ENCODE measurements around the gene FGF22. TPM values are rescaled to one million over a fixed set of nuclear protein-coding genes. Genes with fewer than 3 reads are reported as not detected.
A peak's percentile ranks its signal among the peaks of the same experiment; 100 is the strongest.

FGF22 gene
- total and polyA plus RNA-seq, 10 of the 15 experiments (the other 5 are each of a cell fraction or from before 2014, with no cell fraction given): 0.05 TPM; not detected in 9

- no peak for TF ChIP-seq PRDM15 (CRISPR knock-in tag; IDR thresholded peaks at IDR 0.05)
- TF ChIP-seq SPI1 (IDR thresholded peaks at IDR 0.05; ENCODE audit: borderline replicate concordance, insufficient read depth, low read depth, low read length): no peak
- no peak for TF ChIP-seq FOS (IDR thresholded peaks at IDR 0.05; ENCODE audit: borderline replicate concordance, extremely low read depth, insufficient read length)
- no peak for TF ChIP-seq MAX (IDR thresholded peaks at IDR 0.05; ENCODE audit: low read depth, low read length)
- no peak for TF ChIP-seq CEBPB (IDR thresholded peaks at IDR 0.05; ENCODE audit: borderline replicate concordance in 1 of 2, low read depth in 2 of 2, low read length in 2 of 2)
- TF ChIP-seq REST (IDR thresholded peaks at IDR 0.05; ENCODE audit: low read depth, low read length): no peak
- no peak for TF ChIP-seq USF1 (IDR thresholded peaks at IDR 0.05; ENCODE audit: borderline replicate concordance, extremely low read length, insufficient read depth, low read depth, low read length)
- no peak for TF ChIP-seq ZNF24 (IDR thresholded peaks at IDR 0.05)
- TF ChIP-seq ZNF207 (IDR thresholded peaks at IDR 0.05; ENCODE audit: borderline replicate concordance): no peak
- no peak for TF ChIP-seq CHD2 (IDR thresholded peaks at IDR 0.05; ENCODE audit: borderline replicate concordance, low read depth, low read length)
- TF ChIP-seq HSF1 (IDR thresholded peaks at IDR 0.05; ENCODE audit: low read depth, low read length): no peak
- no peak for TF ChIP-seq BRCA1 (IDR thresholded peaks at IDR 0.05; ENCODE audit: low read depth, low read length)
- TF ChIP-seq FOXM1 (IDR thresholded peaks at IDR 0.05; ENCODE audit: low read depth, low read length): no peak
- no peak for TF ChIP-seq MYC (IDR thresholded peaks at IDR 0.05; ENCODE audit: insufficient read depth, insufficient read length, insufficient replicate concordance, low read length, severe bottlenecking)
- 0 out of 2 replicates have a peak, but pooled peaks have one; percentile 0 for TF ChIP-seq ESRRA (IDR thresholded peaks at IDR 0.05; ENCODE audit: low read length)
- peak; percentile 8; the same call in 1 of the 2 replicates for TF ChIP-seq SIN3A (IDR thresholded peaks at IDR 0.05; ENCODE audit: low read depth, low read length)
- no peak for TF ChIP-seq ZZZ3 (IDR thresholded peaks at IDR 0.05; ENCODE audit: control insufficient read depth, insufficient read length, low read depth)
- TF ChIP-seq ASH2L (IDR thresholded peaks at IDR 0.05; ENCODE audit: borderline replicate concordance, low read depth): no peak
Measured at GRCh38 chr19:633786-634639, 5.7 kb upstream of the FGF22 start (continued).

Measured in GM12878 (cell line).